SIG-M5 (cell line): ENCODE measurements around the gene MAN1C1.
"Not testable (repeated sequence)": the region's sequence is repeated elsewhere in the genome, so short reads cannot be mapped to it uniquely, and the experiment has no call there.

Source experiments
- DNase-seq: peaks from one replicate; lab custom pipeline; 2025; lab: John Stamatoyannopoulos, UW

Gene MAN1C1

GRCh38 chr1:25715888-25716287 lies 99.3 kb downstream of the MAN1C1 start:
- DNase-seq: no peak

GRCh38 chr1:25716320-25716719 lies 99.7 kb downstream of the MAN1C1 start:
- no peak for DNase-seq

GRCh38 chr1:25718732-25719131 lies 102.1 kb downstream of the MAN1C1 start:
- DNase-seq: no peak

GRCh38 chr1:25720624-25721023 lies 104.0 kb downstream of the MAN1C1 start:
- no peak for DNase-seq

GRCh38 chr1:25723250-25723880 lies 106.8 kb downstream of the MAN1C1 start:
- no peak for DNase-seq

- DNase-seq: no peak
Measured at GRCh38 chr1:25724201-25724600, 107.6 kb downstream of the MAN1C1 start.

- DNase-seq: no peak
Measured at GRCh38 chr1:25724966-25725365, 108.4 kb downstream of the MAN1C1 start.

GRCh38 chr1:25725482-25725881 lies 108.9 kb downstream of the MAN1C1 start:
- DNase-seq: no peak

- no peak for DNase-seq
Measured at GRCh38 chr1:25727088-25727487, 110.5 kb downstream of the MAN1C1 start.

GRCh38 chr1:25727635-25728286 lies 111.2 kb downstream of the MAN1C1 start:
- DNase-seq: no peak

- DNase-seq: no peak
Measured at GRCh38 chr1:25728301-25728935, 111.8 kb downstream of the MAN1C1 start.

- DNase-seq: no peak
Measured at GRCh38 chr1:25729045-25729444, 112.5 kb downstream of the MAN1C1 start.

GRCh38 chr1:25729790-25730644 lies 113.4 kb downstream of the MAN1C1 start:
- DNase-seq: no peak

- no peak for DNase-seq
Measured at GRCh38 chr1:25731148-25731547, 114.6 kb downstream of the MAN1C1 start.

GRCh38 chr1:25731626-25732370 lies 115.2 kb downstream of the MAN1C1 start:
- no peak for DNase-seq

- DNase-seq: no peak
Measured at GRCh38 chr1:25732821-25733220, 116.2 kb downstream of the MAN1C1 start.

- no peak for DNase-seq
Measured at GRCh38 chr1:25733271-25733670, 116.7 kb downstream of the MAN1C1 start.

GRCh38 chr1:25734991-25735390 lies 118.4 kb downstream of the MAN1C1 start:
- not testable (repeated sequence) for DNase-seq

- no peak for DNase-seq
Measured at GRCh38 chr1:25735956-25736529, 119.5 kb downstream of the MAN1C1 start.

- DNase-seq: no peak
Measured at GRCh38 chr1:25737130-25737529, 120.5 kb downstream of the MAN1C1 start.

- no peak for DNase-seq
Measured at GRCh38 chr1:25738499-25738898, 121.9 kb downstream of the MAN1C1 start.
